HFF-Myc (cell line): ENCODE data around the gene GAS7.

Experiments used
- DNase-seq: peaks from one replicate; pipeline ENCODE4 v3.0.0-alpha.2; 2011; ENCODE audit warnings: low read depth; ENCODE audit errors: extremely low read depth
- H3K4me3 ChIP-seq: replicated peaks from 2 replicates; pipeline ENCODE4 v1.5.1; 2011; ENCODE audit warnings: low read depth, mild to moderate bottlenecking, control low read depth, low read length
- CTCF ChIP-seq: IDR thresholded peaks from 2 replicates; pipeline ENCODE4 v1.5.1; 2012; ENCODE audit warnings: mild to moderate bottlenecking, low read depth, low read length, control low read depth; ENCODE audit errors: missing control alignments

The GAS7 gene

GRCh38 chr17:10169290-10169689 lies 29.1 kb downstream of the GAS7 start:
- TF ChIP-seq CTCF = no peak
- DNase-seq = peak; percentile 39
- no peak overlapping the region for H3K4me3 ChIP-seq

DNA sequence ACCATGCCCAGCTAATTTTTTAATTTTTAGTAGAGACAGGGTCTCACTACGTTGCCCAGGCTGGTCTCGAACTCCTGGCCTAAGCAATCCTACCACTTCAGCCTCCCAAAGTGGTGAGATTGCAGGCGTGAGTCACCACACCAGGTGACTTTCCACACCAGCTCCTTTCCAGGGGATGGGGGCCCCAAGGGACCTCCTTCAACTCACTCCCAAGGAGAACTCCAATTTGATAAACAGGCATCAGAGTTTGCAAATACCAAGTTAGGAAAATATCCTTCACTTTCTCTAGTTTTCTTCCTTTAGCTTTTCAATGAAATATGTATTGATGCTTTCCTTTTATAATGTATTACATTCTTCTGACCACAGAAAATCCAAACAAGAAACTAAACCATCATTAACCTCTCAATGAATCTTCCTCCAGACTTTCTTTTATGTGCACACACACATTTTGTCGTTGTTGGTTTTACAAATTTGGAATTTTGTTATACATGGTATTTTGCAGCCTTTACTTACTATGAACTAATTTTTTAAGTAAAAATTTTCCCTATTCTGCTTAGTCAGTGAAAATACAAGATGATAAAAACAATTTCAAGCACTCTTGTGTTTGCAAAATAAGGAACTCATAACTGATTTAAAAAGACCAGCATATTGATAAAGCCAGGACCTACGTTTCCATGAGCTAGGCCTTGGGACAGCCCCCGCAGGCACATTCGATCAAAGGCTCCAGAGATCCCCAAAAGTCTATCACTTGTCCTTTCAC lies 32.0 kb downstream of the GAS7 start:
- TF ChIP-seq CTCF = no peak
- no peak overlapping the region for H3K4me3 ChIP-seq
- DNase-seq = no peak

- DNase-seq = no peak
- no peak overlapping the region for H3K4me3 ChIP-seq
- no peak for TF ChIP-seq CTCF
These were observed 36.3 kb downstream of the GAS7 start for GRCh38 chr17:10162096-10162495.

DNA sequence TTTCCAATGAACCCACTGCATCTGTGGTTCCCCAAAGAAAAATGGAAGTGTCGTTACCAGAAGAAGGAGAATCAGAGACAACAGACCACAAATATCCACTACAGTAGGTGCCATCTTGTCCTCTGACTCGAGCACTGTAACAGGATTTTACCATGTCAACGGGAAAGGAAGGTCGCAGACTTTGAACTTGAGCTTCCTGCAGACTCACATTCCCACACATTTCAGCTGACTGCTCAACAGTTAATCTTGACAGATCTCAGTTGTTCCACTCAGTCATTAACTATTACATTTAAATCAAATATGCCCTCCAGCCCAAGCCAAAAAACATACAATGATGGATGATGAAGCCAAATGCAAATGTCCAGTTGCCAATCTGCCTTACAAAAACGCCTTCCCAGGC lies 37.0 kb downstream of the GAS7 start:
- no peak overlapping the region for H3K4me3 ChIP-seq
- TF ChIP-seq CTCF = no peak
- no peak for DNase-seq

- no peak overlapping the region for H3K4me3 ChIP-seq
- no peak for DNase-seq
- TF ChIP-seq CTCF = no peak
These were observed 41.3 kb downstream of the GAS7 start for GRCh38 chr17:10156948-10157607.

- no peak for DNase-seq
- no peak overlapping the region for H3K4me3 ChIP-seq
- no peak for TF ChIP-seq CTCF
These were observed 41.8 kb downstream of the GAS7 start for GRCh38 chr17:10156599-10156947.

DNA sequence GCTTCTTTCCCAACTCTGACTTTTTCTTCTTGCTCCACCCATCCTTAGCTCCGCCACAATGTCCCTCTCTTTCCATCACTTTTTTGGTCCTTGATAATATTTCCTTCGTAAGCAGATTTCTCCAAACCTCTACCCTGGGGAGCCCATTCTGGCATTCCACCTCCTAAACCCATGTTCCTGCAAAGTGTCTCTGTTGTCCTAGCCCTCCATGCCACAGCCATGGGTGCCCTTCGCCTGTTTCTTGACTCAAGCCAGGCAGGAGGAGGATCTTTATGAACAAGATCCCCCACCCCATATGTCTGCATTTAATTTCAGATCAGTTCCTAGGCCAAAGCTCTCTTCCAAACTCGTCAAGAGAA lies 42.4 kb downstream of the GAS7 start:
- no peak for TF ChIP-seq CTCF
- no peak overlapping the region for H3K4me3 ChIP-seq
- no peak for DNase-seq
